Subcutaneous adipose tissue (tissue), 4 donors: Measurements from ENCODE around the gene TNIP1. TPM values are rescaled to one million over a fixed set of nuclear protein-coding genes. Genes with fewer than 3 reads are reported as not detected.

ENCODE experiments used
- total RNA-seq, 4 donors: library from RNA; depleted of rRNA; stranded (reverse); fragments of >200 nt; gene quantifications; one replicate each; pipeline ENCODE4 v1.1.0, GENCODE V29; 2016
- TF ChIP-seq, protein P1 (sequence below): fragments of 450-650 bp; IDR thresholded peaks from one replicate; pipeline ENCODE4 v1.5.1; 2016; ENCODE audit warnings: low read depth, mild to moderate bottlenecking, control low read depth, antibody characterized with exemption, moderate library complexity

TNIP1 gene, protein sequence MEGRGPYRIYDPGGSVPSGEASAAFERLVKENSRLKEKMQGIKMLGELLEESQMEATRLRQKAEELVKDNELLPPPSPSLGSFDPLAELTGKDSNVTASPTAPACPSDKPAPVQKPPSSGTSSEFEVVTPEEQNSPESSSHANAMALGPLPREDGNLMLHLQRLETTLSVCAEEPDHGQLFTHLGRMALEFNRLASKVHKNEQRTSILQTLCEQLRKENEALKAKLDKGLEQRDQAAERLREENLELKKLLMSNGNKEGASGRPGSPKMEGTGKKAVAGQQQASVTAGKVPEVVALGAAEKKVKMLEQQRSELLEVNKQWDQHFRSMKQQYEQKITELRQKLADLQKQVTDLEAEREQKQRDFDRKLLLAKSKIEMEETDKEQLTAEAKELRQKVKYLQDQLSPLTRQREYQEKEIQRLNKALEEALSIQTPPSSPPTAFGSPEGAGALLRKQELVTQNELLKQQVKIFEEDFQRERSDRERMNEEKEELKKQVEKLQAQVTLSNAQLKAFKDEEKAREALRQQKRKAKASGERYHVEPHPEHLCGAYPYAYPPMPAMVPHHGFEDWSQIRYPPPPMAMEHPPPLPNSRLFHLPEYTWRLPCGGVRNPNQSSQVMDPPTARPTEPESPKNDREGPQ
- 100 to 1,000 TPM in 3 of 4 donors, 10 to 100 TPM in 1; 97.1 to 376 (median 190) TPM for total RNA-seq

DNA sequence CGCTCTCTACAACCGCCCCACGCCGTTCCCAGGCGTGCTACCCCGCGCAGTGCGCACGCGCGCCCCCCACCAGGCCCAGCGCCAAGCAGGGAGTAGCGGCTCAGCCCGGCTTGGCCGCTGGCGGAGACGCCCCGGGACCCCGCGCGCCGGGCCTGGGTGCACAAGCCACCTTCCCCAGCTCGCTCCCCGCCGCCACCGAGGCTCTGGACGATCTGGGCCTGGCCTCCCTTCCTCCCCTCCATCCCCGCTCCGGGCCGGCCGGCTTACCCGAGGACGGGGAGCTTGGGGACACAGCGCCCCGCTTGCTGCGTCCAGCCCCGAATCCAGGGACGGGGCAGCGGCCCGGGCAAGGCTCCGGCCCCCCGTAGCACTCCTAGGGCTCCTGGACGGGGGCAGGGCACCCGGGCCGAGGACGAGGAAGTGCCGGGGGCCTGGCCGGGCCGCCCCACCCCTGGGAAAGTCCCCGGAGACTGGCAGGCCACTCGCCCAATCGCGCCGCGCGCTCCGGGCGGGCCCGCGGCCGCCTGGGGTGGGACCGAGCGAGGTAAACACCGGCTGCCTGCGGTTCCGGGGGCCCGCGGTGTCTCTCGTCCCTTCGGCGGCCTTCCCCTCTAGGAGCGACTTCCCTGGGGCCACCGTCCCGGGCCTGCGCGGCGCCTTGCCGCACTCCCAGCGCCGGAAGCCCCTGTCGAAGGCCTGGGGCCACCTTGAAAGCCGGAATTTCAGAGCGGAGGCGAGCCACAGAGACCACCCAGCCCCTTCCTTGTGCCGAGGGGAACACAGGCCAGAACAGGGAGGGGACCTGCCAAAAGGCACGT, at the start of gene TNIP1:
TNIP1 (minus strand) TSS at position 422 of the 818 bp plus-strand sequence. CDS start 15,939 bp downstream, outside the sequence.
- TF ChIP-seq, protein P1, sequence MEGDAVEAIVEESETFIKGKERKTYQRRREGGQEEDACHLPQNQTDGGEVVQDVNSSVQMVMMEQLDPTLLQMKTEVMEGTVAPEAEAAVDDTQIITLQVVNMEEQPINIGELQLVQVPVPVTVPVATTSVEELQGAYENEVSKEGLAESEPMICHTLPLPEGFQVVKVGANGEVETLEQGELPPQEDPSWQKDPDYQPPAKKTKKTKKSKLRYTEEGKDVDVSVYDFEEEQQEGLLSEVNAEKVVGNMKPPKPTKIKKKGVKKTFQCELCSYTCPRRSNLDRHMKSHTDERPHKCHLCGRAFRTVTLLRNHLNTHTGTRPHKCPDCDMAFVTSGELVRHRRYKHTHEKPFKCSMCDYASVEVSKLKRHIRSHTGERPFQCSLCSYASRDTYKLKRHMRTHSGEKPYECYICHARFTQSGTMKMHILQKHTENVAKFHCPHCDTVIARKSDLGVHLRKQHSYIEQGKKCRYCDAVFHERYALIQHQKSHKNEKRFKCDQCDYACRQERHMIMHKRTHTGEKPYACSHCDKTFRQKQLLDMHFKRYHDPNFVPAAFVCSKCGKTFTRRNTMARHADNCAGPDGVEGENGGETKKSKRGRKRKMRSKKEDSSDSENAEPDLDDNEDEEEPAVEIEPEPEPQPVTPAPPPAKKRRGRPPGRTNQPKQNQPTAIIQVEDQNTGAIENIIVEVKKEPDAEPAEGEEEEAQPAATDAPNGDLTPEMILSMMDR = no peak

DNA sequence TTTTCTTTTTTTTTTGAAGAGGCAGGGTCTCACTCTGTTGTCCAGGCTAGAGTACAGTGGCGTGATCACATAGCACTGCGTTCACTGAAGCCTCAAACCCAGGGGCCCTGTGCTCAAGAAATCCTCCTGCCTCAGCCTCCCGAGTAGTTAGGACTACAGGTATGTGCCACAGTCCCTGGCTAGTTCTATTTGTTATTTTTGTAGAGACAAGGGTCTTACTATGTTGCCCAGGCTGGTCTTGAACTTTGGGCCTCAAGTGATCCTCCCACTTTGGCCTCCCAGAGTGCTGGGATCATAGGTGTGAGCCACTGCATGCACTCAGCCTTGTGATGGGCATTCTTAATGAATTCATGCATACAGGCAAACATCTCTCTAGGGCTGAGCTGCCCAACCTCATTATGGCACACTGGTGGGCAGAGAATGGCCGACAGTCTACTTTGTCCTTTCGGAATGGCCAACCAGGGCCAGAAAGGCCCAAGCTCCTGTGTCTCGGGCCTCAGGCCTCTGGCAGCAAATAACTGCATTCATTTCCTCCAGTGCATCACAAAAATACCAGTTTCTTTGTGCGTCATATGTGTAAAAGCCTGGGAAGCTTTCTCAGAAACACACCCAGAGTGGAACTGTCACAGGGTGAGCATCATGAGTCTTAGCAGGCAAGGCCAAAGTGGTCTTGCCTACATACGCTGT, 49.5 kb upstream of the TNIP1 start:
- TF ChIP-seq, protein P1 = no peak

DNA sequence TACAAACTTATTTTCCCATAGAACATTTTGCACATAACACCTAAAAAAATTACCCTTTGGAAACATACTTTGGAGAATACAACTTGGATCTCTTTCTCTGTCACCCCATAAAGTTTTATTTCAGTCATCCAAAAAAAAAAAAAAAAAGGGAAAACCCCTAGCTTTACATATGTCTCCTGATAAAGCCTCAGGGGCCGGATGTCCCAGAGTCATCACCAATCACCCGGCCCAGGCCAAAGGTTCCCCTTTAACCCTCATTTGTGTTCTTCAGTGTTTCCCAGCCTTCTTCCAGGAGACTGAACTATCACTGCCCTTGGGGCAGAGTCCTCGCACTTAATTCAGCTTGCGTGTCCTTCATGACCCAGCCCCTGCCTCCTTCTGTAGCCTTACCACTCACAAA, 48.0 kb upstream of the TNIP1 start:
- TF ChIP-seq, protein P1 = no peak

DNA sequence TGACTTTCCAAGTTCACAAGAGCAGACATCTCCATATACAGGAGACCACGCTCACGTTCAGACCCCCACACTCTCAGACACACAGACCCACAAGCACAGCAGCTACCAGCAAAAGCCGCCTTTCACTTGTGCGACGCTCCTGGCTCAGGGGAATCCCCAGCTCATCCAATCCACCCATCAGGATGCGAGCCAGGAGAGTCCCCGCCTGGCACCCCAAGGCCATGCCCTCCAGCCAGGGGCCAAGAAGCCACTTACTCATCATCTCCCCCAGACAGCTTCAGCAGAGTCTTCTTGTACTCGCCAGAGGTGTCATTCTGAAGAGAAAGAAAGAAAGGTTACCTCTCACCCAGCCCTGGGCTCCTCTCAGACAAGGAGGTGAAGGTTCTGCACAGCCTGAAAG, 47.1 kb upstream of the TNIP1 start:
- TF ChIP-seq, protein P1 = no peak

DNA sequence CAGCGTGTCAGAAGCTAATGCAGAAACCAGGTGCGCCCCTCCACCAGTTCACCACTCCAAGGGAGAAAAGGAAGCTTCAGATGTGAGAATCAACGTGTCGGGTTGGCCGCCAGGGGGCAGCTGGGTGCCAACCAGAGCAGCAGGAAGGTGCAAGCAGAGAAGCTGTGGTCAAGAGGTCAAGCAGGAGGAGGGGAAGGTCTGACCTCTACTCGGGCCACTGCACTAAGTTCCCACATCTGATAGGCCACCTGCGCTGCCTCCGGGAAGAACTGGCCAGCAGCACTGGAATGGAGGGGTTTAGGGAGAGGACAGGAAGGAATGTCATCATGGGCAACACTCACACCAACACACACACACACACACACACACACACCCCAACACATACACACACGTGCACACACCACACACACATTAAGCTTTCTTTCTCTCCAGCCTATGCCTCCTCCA, 45.4 kb upstream of the TNIP1 start:
- TF ChIP-seq, protein P1 = no peak

DNA sequence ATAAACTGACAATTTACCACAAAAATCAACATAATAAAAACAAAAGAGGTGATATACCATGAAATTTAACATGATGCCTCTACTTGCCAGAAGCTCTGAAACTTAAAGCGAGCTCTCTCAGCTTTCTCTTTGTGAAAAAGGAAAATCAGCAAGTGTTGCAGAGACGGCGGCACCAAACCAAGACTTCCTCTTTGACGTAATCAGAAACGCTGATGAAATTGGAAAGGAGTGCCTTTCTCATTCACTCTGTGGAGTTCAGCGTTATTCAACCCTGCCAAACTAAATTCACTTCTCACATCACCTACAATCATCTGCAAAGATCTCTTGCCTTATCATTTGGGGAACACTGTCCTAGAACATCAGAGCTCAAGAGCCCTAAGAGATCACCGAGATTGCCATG, 44.6 kb upstream of the TNIP1 start:
- TF ChIP-seq, protein P1 = no peak
